ENCODE measurements around the gene DNAH10. TPM values are rescaled to one million over a fixed set of nuclear protein-coding genes. Genes with fewer than 3 reads are reported as not detected.

The DNAH10 gene
- total and polyA plus RNA-seq, 12 donors = 0.06 to 1.5 (median 0.28) TPM

DNA sequence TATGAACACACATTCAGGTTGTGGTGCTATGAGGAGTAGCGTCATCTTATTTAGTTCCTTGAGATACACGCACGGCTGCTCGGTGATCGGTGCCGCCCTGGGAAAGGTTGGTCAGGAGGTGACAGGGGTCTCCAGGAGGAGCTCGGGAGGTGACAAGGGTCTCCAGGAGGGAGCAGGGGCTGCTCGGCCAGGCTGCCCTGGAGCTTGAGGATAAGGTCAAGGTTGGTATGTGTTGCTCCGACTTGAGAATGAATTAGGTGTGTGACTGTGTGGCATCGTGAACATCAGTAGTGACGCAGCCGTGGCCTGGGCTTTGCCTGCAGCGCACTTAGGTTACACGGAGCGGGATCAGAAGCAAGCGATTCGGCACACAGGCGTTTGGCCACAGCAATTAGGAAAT is 174.4 kb downstream of the DNAH10 start:
- Histone ChIP-seq H3K36me3 (replicated peaks in 1 of 2) (peaks cover 0 to 16% of the 10 kb centered on the region in 2 donors), H3K9me3 (replicated peaks in 1 of 3) (no peaks in the 10 kb centered on the region), H3K27ac (no peak overlapping the region), H3K4me1 (replicated peaks in 1 of 2) (no peaks in the 10 kb centered on the region), H3K27me3 (no peaks in the 10 kb centered on the region), H3K4me3 (no peak overlapping the region)
- DNase-seq = no peak
- intact Hi-C loops (cut with DNase I) = no loop called here
- WGBS, 4 donors = 92 to 94% (median 94%) methylated on average over 18 of the region's 18 CpGs
- no peak for TF ChIP-seq POLR2A (IDR thresholded peaks at IDR 0.05)
- TF ChIP-seq, protein P1, sequence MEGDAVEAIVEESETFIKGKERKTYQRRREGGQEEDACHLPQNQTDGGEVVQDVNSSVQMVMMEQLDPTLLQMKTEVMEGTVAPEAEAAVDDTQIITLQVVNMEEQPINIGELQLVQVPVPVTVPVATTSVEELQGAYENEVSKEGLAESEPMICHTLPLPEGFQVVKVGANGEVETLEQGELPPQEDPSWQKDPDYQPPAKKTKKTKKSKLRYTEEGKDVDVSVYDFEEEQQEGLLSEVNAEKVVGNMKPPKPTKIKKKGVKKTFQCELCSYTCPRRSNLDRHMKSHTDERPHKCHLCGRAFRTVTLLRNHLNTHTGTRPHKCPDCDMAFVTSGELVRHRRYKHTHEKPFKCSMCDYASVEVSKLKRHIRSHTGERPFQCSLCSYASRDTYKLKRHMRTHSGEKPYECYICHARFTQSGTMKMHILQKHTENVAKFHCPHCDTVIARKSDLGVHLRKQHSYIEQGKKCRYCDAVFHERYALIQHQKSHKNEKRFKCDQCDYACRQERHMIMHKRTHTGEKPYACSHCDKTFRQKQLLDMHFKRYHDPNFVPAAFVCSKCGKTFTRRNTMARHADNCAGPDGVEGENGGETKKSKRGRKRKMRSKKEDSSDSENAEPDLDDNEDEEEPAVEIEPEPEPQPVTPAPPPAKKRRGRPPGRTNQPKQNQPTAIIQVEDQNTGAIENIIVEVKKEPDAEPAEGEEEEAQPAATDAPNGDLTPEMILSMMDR (IDR thresholded peaks at IDR 0.05) = no peak

DNA sequence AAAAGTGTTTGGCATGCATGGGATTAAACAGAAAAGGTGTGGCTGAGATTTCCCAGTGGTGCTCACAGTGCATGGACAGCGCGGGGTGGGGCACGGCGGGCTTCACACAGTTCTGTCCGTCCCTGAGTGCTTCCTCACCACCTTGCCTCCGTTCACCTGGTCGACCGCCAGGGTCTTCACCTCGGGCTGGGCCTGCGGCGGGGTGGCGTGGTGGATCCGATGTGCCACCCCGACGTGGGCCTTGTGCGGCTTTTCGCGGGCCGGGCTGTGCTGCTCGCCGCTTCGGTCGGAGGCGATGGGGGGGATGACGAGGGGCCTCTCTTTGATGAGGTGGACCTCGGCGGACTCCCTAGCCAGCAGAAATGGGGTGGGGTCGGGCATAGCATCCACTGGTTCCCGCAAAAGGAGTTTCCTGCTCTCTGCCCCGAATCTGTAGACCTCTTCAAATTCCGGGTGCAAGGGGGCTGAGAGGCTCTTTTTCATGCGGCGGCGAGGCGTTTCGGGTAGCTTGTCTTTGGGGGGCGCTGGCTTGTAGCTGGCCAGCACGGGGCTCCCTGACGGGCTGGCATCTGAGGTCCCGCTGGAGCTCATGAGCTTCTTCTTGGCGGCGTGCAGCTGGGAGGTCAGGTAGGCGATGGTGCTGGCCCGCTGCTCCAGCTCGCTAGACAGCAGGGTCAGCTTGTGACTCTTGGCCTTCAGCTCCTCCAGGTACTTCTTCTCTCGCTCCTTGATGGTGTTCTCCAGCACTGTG is 175.0 kb downstream of the DNAH10 start:
- Histone ChIP-seq H3K4me3 (no peak overlapping the region), H3K36me3 (replicated peaks in 1 of 2) (peaks cover 0 to 16% of the 10 kb centered on the region in 2 donors), H3K9me3 (replicated peaks in 1 of 3) (no peaks in the 10 kb centered on the region), H3K27me3 (no peaks in the 10 kb centered on the region), H3K27ac (no peak overlapping the region), H3K4me1 (replicated peaks in 1 of 2) (no peaks in the 10 kb centered on the region)
- DNase-seq = no peak
- intact Hi-C loops (cut with DNase I) = no loop called here
- no peak for TF ChIP-seq POLR2A (IDR thresholded peaks at IDR 0.05)
- TF ChIP-seq, protein P1 (IDR thresholded peaks at IDR 0.05) = no peak
- WGBS, 4 donors = 92 to 96% (median 96%) methylated on average over 20 to 46 of the region's 46 CpGs

DNA sequence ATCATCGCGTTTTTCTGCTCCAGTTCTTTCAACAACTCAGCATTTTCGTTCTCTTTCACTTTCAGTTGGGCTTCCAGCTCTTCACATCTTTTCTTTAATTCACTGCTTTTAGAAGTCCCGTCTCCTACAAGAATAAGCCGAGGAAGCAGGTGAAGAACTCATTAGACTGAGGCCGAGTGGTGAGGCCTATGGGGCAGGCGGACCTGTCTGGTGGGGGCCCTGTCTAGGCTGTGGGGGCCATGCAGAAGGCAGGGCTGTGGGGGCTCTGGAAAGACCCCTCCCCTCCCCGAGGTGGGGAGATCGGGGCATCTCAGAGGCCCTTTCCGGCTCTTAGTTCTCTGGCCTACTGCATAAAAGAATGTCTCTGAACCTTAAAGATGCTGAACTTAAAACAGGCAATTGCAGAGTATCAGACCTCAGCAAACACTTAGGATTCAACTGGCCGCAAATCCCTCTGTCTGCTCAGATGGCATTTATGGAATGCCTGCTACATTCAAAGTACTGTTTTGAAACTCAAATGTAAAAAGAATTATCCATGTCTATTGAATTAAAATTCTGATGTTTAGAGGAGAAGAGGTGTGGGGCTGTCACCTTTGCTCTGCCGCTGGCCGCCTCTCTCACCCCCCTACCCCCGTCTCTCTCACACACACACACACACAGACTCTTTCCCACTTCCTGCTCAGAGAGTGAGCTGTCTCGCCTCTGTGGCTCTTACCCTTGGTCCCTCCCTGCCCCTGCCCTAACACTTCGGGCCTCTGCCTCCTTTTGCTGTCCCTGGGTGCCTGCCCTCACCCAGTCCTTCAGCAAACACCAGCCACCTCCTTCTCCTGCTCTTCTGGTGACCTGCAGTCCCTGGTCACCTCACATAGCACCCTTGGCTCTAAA is 175.8 kb downstream of the DNAH10 start:
- WGBS, 4 donors = 76 to 79% (median 79%) methylated on average over 14 to 16 of the region's 16 CpGs
- H3K9me3 ChIP-seq (replicated peaks in 1 of 3) = no peaks in the 10 kb centered on the region
- DNase-seq = no peak
- no peak overlapping the region for H3K4me3 ChIP-seq
- TF ChIP-seq, protein P1 (IDR thresholded peaks at IDR 0.05) = no peak
- no peak for TF ChIP-seq POLR2A (IDR thresholded peaks at IDR 0.05)
- no peak overlapping the region for H3K27ac ChIP-seq
- intact Hi-C loops (cut with DNase I) = no loop called here
- peaks cover 0 to 16% of the 10 kb centered on the region in 2 donors for H3K36me3 ChIP-seq (replicated peaks in 1 of 2)
- H3K27me3 ChIP-seq = no peaks in the 10 kb centered on the region
- no peaks in the 10 kb centered on the region for H3K4me1 ChIP-seq (replicated peaks in 1 of 2)

DNA sequence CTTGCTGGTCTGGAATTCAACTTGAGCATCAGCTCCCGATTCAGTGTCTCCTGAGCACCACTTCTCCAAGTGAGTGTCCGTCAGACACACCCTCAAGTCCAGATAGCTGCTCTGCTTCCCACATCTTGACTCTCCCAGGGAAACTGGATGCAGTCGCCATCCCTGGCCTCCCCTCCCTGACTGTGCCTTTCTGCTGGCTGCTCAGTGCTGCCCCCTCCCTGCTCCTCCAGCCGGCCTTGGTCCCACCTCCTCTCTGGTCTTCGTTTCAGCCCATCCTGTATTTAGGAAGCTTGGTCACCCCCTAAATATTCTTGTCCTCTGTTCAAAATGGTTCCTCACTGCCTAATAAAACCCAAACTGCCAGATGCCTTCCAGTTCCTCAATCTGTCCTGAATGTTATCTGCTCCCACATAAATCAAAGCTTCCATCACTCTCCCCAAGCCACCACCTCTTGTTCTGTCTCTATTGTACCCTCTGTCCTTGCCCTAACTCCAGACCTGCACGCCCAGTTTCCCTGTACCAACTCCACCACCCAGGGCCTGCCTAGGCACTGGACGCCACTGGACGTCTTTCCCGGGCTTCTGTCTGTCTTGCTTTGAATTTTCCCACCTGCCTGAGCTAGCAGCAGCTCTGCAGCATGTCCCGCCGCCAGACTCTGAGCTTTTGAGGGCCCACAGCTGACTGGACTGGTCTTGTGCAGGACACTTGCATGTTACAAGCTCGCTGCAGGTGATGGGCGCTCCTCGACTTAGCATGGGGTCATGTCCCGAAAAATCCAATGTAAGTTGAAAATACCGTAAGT is 176.8 kb downstream of the DNAH10 start:
- no peak for DNase-seq
- Histone ChIP-seq H3K9me3 (replicated peaks in 1 of 3) (no peaks in the 10 kb centered on the region), H3K27ac (no peak overlapping the region), H3K27me3 (no peaks in the 10 kb centered on the region), H3K36me3 (replicated peaks in 1 of 2) (peaks cover 0 to 16% of the 10 kb centered on the region in 2 donors), H3K4me1 (replicated peaks in 1 of 2) (no peaks in the 10 kb centered on the region), H3K4me3 (no peak overlapping the region)
- intact Hi-C loops (cut with DNase I) = no loop called here
- WGBS, 4 donors = 88 to 93% (median 90%) methylated on average over 16 of the region's 16 CpGs
- TF ChIP-seq, protein P1 (IDR thresholded peaks at IDR 0.05) = no peak
- no peak for TF ChIP-seq POLR2A (IDR thresholded peaks at IDR 0.05)

All from adrenal gland (tissue), 12 donors.